HUES6 (cell line): ENCODE measurements around the gene PBXIP1.
"Not testable (repeated sequence)": the region's sequence is repeated elsewhere in the genome, so short reads cannot be mapped to it uniquely, and the experiment has no call there.

ENCODE experiments used
- H3K27ac ChIP-seq: 2 replicates; pipeline ENCODE4 v1.7.0; 2013; ENCODE audit warnings: low read depth, mild to moderate bottlenecking, low read length, inconsistent platforms
- H3K27me3 ChIP-seq: 2 replicates; pipeline ENCODE4 v1.6.1; 2013; ENCODE audit warnings: low read length; ENCODE audit not compliant: control insufficient read depth, insufficient read depth
- H3K36me3 ChIP-seq: 2 replicates; pipeline ENCODE4 v1.6.1; 2013; ENCODE audit warnings: low read length; ENCODE audit not compliant: control insufficient read depth, insufficient read depth
- H3K4me1 ChIP-seq: 2 replicates; pipeline ENCODE4 v1.6.1; 2013; ENCODE audit warnings: low read length; ENCODE audit not compliant: control insufficient read depth, insufficient read depth
- H3K4me3 ChIP-seq: 2 replicates; pipeline ENCODE4 v1.5.1; 2013; ENCODE audit warnings: low read depth, low read length
- H3K9ac ChIP-seq: one replicate; pipeline ENCODE4 v1.6.1; 2013; ENCODE audit warnings: mild to moderate bottlenecking, low read length
- H3K9me3 ChIP-seq: 2 replicates; pipeline ENCODE4 v1.6.1; 2013; ENCODE audit warnings: low read depth, low read length; ENCODE audit not compliant: control insufficient read depth, insufficient read depth

The PBXIP1 gene

GRCh38 chr1:155000726-155001424 is 45.0 kb upstream of the PBXIP1 start:
- peak overlapping the region; percentile 71 for H3K9ac ChIP-seq
- peak overlapping the region; percentile 68 for H3K4me3 ChIP-seq
- H3K9me3 ChIP-seq, result no peaks in the 10 kb centered on the region
- H3K27me3 ChIP-seq, result no peaks in the 10 kb centered on the region
- H3K27ac ChIP-seq, result peak overlapping the region; percentile 90; the same call in 1 of the 2 replicates
- no peaks in the 10 kb centered on the region for H3K36me3 ChIP-seq
- peaks cover 23% of the 10 kb centered on the region for H3K4me1 ChIP-seq

DNA sequence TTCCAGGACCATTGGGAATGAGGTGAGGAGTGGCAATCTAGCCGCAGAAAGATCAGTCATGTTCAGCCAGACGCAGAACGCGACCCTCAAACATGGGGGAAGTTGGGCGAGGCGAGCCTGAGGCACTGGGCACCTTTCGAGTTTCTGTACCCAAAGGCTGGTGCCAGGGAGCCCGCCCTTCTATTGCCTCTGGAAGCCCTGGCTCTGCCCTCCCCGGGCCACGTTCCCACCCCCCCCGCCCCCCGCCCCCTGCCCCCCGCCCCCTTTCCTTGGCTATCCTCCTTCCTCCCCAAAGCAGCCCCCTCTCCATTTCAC is 44.5 kb upstream of the PBXIP1 start:
- H3K27ac ChIP-seq, result peak overlapping the region; percentile 1; the same call in 1 of the 2 replicates
- peak overlapping the region; percentile 68 for H3K4me3 ChIP-seq
- H3K27me3 ChIP-seq, result no peaks in the 10 kb centered on the region
- peak overlapping the region; percentile 55 for H3K9ac ChIP-seq
- no peaks in the 10 kb centered on the region for H3K9me3 ChIP-seq
- peaks cover 18% of the 10 kb centered on the region for H3K4me1 ChIP-seq
- no peaks in the 10 kb centered on the region for H3K36me3 ChIP-seq

- Histone ChIP-seq H3K9me3 (no peaks in the 10 kb centered on the region), H3K36me3 (no peaks in the 10 kb centered on the region), H3K4me3 (peak overlapping the region; percentile 68), H3K27ac (peak overlapping the region; percentile 1; the same call in 1 of the 2 replicates), H3K9ac (peak overlapping the region; percentile 55), H3K4me1 (peaks cover 15% of the 10 kb centered on the region), H3K27me3 (no peaks in the 10 kb centered on the region)
Measured at GRCh38 chr1:154999571-155000410, 43.9 kb upstream of the PBXIP1 start.

GRCh38 chr1:154998818-154999570 is 43.1 kb upstream of the PBXIP1 start:
- H3K27ac ChIP-seq, result no peak overlapping the region
- peaks cover 7% of the 10 kb centered on the region; the same call in 1 of the 2 replicates for H3K4me1 ChIP-seq
- no peaks in the 10 kb centered on the region for H3K9me3 ChIP-seq
- H3K27me3 ChIP-seq, result no peaks in the 10 kb centered on the region
- H3K36me3 ChIP-seq, result no peaks in the 10 kb centered on the region
- peak overlapping the region; percentile 44 for H3K4me3 ChIP-seq
- no peak overlapping the region for H3K9ac ChIP-seq

- Histone ChIP-seq H3K4me3 (no peak overlapping the region), H3K9me3 (no peaks in the 10 kb centered on the region), H3K27me3 (no peaks in the 10 kb centered on the region), H3K9ac (no peak overlapping the region), H3K36me3 (0 out of 2 replicates have a peak, but pooled peaks cover 2% of the 10 kb centered on the region), H3K27ac (no peak overlapping the region), H3K4me1 (peaks cover 13% of the 10 kb centered on the region; the same call in 1 of the 2 replicates)
Measured at GRCh38 chr1:154998201-154998780, 42.4 kb upstream of the PBXIP1 start.

DNA sequence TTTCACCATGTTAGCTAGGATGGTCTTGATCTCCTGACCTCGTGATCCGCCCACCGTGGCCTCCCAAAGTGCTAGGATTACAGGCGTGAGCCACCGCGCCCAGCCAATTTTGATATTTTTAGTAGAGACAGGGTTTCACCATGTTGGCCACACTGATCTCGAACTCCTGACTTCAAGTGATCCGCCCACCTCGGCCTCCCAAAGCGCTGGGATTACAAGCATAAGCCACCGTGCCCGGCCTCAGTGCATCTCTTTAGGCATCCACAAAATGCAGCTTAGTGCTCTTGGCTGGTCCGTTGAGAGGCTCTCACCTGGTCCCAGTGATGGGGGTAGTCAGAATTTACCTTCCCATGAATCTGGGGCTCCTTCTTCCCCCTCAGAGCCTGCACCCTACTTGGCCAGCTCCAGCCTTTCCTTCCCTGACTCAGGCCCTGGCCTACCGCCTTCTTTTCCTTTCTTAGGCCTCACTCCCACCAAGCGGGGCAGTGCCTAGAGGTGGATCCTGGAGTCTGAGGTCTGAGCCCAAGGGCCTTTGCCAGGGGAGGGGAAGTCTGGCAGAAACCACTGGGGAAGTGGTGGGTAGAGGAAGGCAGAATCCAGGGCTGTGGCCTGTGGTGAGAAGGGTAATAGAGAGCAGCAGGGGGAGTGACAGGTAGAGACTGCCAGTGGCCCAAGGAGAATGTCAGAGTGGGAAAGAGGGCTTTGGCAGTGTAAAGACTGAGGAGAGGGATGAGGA is 41.2 kb upstream of the PBXIP1 start:
- Histone ChIP-seq H3K4me1 (peaks cover 17% of the 10 kb centered on the region; the same call in 1 of the 2 replicates), H3K27ac (no peak overlapping the region), H3K4me3 (no peak overlapping the region), H3K27me3 (no peaks in the 10 kb centered on the region), H3K9me3 (no peaks in the 10 kb centered on the region), H3K36me3 (peaks cover 9% of the 10 kb centered on the region), H3K9ac (no peak overlapping the region)

GRCh38 chr1:154995301-154995983 is 39.5 kb upstream of the PBXIP1 start:
- H3K9me3 ChIP-seq, H3K27me3 ChIP-seq, H3K27ac ChIP-seq, H3K9ac ChIP-seq, H3K4me3 ChIP-seq: not testable (repeated sequence)
- H3K36me3 ChIP-seq, result peaks cover 15% of the 10 kb centered on the region
- peaks cover 17% of the 10 kb centered on the region; the same call in 1 of the 2 replicates for H3K4me1 ChIP-seq

DNA sequence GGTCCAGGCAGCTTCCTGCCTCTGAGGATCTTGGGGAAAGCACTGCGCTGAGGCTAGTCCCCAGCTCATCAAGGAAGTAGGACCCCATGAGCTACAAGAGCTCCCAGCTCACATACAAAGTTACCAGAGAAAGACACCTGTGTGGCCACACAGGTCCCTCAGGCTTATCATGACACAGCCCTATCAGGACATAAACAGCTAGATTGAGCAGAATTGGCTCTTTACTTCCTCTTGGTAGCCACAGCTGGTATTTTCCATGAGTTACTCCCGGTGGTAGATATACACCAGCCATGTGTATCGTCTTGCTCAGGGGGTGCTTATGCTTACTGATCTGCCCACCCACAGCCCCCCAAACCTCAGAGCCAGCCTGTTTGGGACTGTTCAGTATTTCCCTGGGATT is 38.7 kb upstream of the PBXIP1 start:
- Histone ChIP-seq H3K27me3 (no peaks in the 10 kb centered on the region), H3K9ac (no peak overlapping the region), H3K4me1 (peaks cover 14% of the 10 kb centered on the region; the same call in 1 of the 2 replicates), H3K36me3 (peaks cover 24% of the 10 kb centered on the region), H3K9me3 (no peaks in the 10 kb centered on the region), H3K27ac (no peak overlapping the region), H3K4me3 (no peak overlapping the region)

DNA sequence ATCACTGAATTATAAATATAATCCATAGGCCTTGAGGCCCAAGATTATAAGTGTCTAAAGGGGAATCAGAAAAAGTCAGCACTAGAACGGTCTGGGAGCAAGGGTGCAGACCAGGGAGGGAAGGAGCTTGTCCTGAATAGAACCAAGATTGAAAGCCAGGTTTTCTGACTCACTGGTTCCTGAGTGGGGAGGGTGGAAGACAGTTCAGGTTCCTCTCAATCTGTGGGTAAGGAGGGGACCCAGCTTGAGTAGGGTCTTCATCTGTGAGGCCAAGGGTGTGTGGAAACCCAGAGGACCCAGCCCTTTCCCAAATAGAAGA is 38.3 kb upstream of the PBXIP1 start:
- H3K36me3 ChIP-seq, result peaks cover 28% of the 10 kb centered on the region
- peaks cover 13% of the 10 kb centered on the region; the same call in 1 of the 2 replicates for H3K4me1 ChIP-seq
- H3K27me3 ChIP-seq, result no peaks in the 10 kb centered on the region
- H3K4me3 ChIP-seq, result no peak overlapping the region
- H3K9me3 ChIP-seq, result no peaks in the 10 kb centered on the region
- no peak overlapping the region for H3K27ac ChIP-seq
- no peak overlapping the region for H3K9ac ChIP-seq
